HepG2 (cell line): ENCODE measurements around the gene ACTR6. TPM values are rescaled to one million over a fixed set of nuclear protein-coding genes. Genes with fewer than 3 reads are reported as not detected.

ENCODE experiments used
- ATAC-seq: fragments of 200-7000 bp; cut with Tn5 transposase; 3 replicates; pipeline ENCODE4 v1.9.1; 2020; ENCODE audit warnings: mild to moderate bottlenecking, moderate library complexity
- BruUV-seq: library from RNA; stranded (reverse); fragments of 400-500 nt; replicated peaks from 2 replicates; lab custom pipeline; 2021; lab: Mats Ljungman, UMichigan
- CTCF ChIA-PET: fragments of 300-600 bp; formaldehyde crosslinking; extraction: SDS; loops from one replicate; lab custom pipeline; 2021; ENCODE audit warnings: low total read pairs, inconsistent platforms, low intra/inter-chr PET ratio; lab: Yijun Ruan, JAX
- POLR2A ChIA-PET: fragments of 350-600 bp; sonication (Branson Sonifier 250); formaldehyde crosslinking; loops from one replicate; lab custom pipeline; 2020; ENCODE audit warnings: antibody characterized with exemption, inconsistent platforms; lab: Yijun Ruan, JAX
- DNase-seq: peaks from one replicate; pipeline ENCODE4 v3.0.0-alpha.2; 2015; ENCODE audit warnings: low spot score
- FAIRE-seq: peaks from 3 replicates; lab custom pipeline; 2011; peaks lifted over from hg19 to GRCh38; lab: Jason Lieb, UNC
- H2AFZ ChIP-seq: one replicate; pipeline ENCODE4 v1.6.1; 2011; ENCODE audit warnings: low read length, inconsistent platforms
- H3K27ac ChIP-seq: fragments of 300-600 bp; 3 replicates; pipeline ENCODE4 v1.8.0; 2011; ENCODE audit warnings: mixed run types, mild to moderate bottlenecking, mixed read lengths, low read length, inconsistent platforms; ENCODE audit not compliant: insufficient read depth; ENCODE audit errors: extremely low read length
- H3K27me3 ChIP-seq, 2 experiments: fragments of 200-600 bp in 1 of 2; 2 replicates in 1 of 2; 3 replicates in 1 of 2; pipeline versions ENCODE4 v1.6.0 to v1.8.0; 2011; ENCODE audit warnings: low read length in 2 of 2, mild to moderate bottlenecking in 2 of 2, moderate library complexity in 2 of 2, inconsistent platforms in 1 of 2; ENCODE audit not compliant: insufficient read depth in 2 of 2, control insufficient read depth in 1 of 2
- H3K36me3 ChIP-seq, 2 experiments: fragments of 200-600 bp in 1 of 2; replicated peaks in 1 of 2; 2 replicates in 1 of 2; 3 replicates in 1 of 2; pipeline versions ENCODE4 v1.5.1 to v1.8.0; 2011; ENCODE audit warnings: low read length in 2 of 2, inconsistent platforms in 1 of 2; ENCODE audit not compliant: insufficient read depth in 2 of 2, control insufficient read depth in 1 of 2
- H3K4me1 ChIP-seq: 2 replicates; pipeline ENCODE4 v1.5.1; 2012; ENCODE audit warnings: low read length, inconsistent platforms; ENCODE audit not compliant: insufficient read depth
- H3K4me2 ChIP-seq: 2 replicates; pipeline ENCODE4 v1.6.0; 2011; ENCODE audit warnings: low read depth, low read length, inconsistent platforms
- H3K4me3 ChIP-seq, 3 experiments: fragments of 200-600 bp in 1 of 3; sonication (generic), shearing (Covaris generic) in 1 of 3; replicated peaks in 1 of 3; 2 replicates each; pipeline ENCODE4 v1.5.1; 2011 to 2016; ENCODE audit warnings: low read length in 3 of 3, inconsistent platforms in 2 of 3, low read depth in 2 of 3, mild to moderate bottlenecking in 2 of 3, control low read depth in 1 of 3, mixed read lengths in 1 of 3; ENCODE audit not compliant: insufficient read depth in 1 of 3
- H3K79me2 ChIP-seq: one replicate; pipeline ENCODE4 v1.6.1; 2011; ENCODE audit warnings: low read length, inconsistent platforms; ENCODE audit not compliant: insufficient read depth
- H3K9ac ChIP-seq: 2 replicates; pipeline ENCODE4 v1.6.0; 2011; ENCODE audit warnings: mild to moderate bottlenecking, low read depth, low read length, inconsistent platforms; ENCODE audit not compliant: insufficient read depth
- H3K9me3 ChIP-seq: 2 replicates; pipeline ENCODE4 v1.5.1; 2012; ENCODE audit warnings: mild to moderate bottlenecking, low read length
- H4K20me1 ChIP-seq: 2 replicates; pipeline ENCODE4 v1.6.0; 2011; ENCODE audit warnings: inconsistent platforms, mild to moderate bottlenecking, low read length, moderate library complexity; ENCODE audit not compliant: insufficient read depth
- ARID2 ChIP-seq: sonication (generic); formaldehyde crosslinking; IDR thresholded peaks from 2 replicates; pipeline ENCODE4 v1.8.1; 2022; ENCODE audit warnings: mild to moderate bottlenecking, missing genetic modification reagents, borderline replicate concordance
- BATF2 ChIP-seq: sonication (generic); formaldehyde crosslinking; IDR thresholded peaks from 2 replicates; pipeline ENCODE4 v1.8.0; 2022; ENCODE audit warnings: mild to moderate bottlenecking, missing genetic modification reagents, moderate library complexity
- GZF1 ChIP-seq: sonication (generic); formaldehyde crosslinking; IDR thresholded peaks from 2 replicates; pipeline ENCODE4 v1.5.1; 2020; ENCODE audit warnings: mild to moderate bottlenecking, missing genetic modification reagents
- MTF2 ChIP-seq: sonication (generic); formaldehyde crosslinking; IDR thresholded peaks from 2 replicates; pipeline ENCODE4 v1.5.0; 2020; ENCODE audit warnings: missing genetic modification reagents, borderline replicate concordance
- PRMT3 ChIP-seq: sonication (generic); formaldehyde crosslinking; IDR thresholded peaks from 2 replicates; pipeline ENCODE4 v1.8.1; 2022; ENCODE audit warnings: low read depth, mild to moderate bottlenecking, moderate library complexity, missing genetic modification reagents, borderline replicate concordance
- RFX3 ChIP-seq: IDR thresholded peaks from 2 replicates; pipeline ENCODE4 v1.6.1; 2016; ENCODE audit warnings: missing biosample characterization, missing genetic modification reagents
- SIX4 ChIP-seq: sonication (generic); formaldehyde crosslinking; IDR thresholded peaks from 2 replicates; pipeline ENCODE4 v1.4.0; 2020; ENCODE audit warnings: missing genetic modification reagents
- SMAD1 ChIP-seq: sonication (generic); formaldehyde crosslinking; IDR thresholded peaks from 2 replicates; pipeline ENCODE4 v1.4.0; 2020; ENCODE audit warnings: missing genetic modification reagents, low read depth, mild to moderate bottlenecking, borderline replicate concordance
- ZBTB4 ChIP-seq: sonication (generic); formaldehyde crosslinking; IDR thresholded peaks from 2 replicates; pipeline ENCODE4 v1.4.0; 2020; ENCODE audit warnings: missing genetic modification reagents, mild to moderate bottlenecking, borderline replicate concordance
- ZNF224 ChIP-seq: sonication (generic); formaldehyde crosslinking; IDR thresholded peaks from 2 replicates; pipeline ENCODE4 v1.5.0; 2020; ENCODE audit warnings: mild to moderate bottlenecking, missing genetic modification reagents
- ZNF282 ChIP-seq: fragments of 450-650 bp; IDR thresholded peaks from 2 replicates; pipeline ENCODE4 v1.6.1; 2018; ENCODE audit not compliant: partially characterized antibody
- ZNF550 ChIP-seq: sonication (generic); formaldehyde crosslinking; IDR thresholded peaks from 2 replicates; pipeline ENCODE4 v1.4.0; 2020; ENCODE audit warnings: mild to moderate bottlenecking, missing genetic modification reagents, borderline replicate concordance
- ZNF782 ChIP-seq: sonication (generic); formaldehyde crosslinking; IDR thresholded peaks from 2 replicates; pipeline ENCODE4 v1.4.0; 2020; ENCODE audit warnings: missing genetic modification reagents, mild to moderate bottlenecking, borderline replicate concordance
- WGBS: methylation state at CpG from one replicate; pipeline ENCODE4 v1.1.6; 2017; ENCODE audit warnings: low lambda C conversion rate; 5-methylcytosine and 5-hydroxymethylcytosine counted together
- in situ Hi-C: cut with HindIII; loops from 2 replicates; pipeline ENCODE4 v1.10.0; 2017; ENCODE audit warnings: low pct_unique_long_range_greater_than_20kb; ENCODE audit not compliant: extremely low pct_ligation_motif_present
- intact Hi-C: fragments of 100-400 bp; cut with micrococcal nuclease; formaldehyde crosslinking; loops from one replicate; pipeline ENCODE4 v1.10.0; 2022; ENCODE audit not compliant: unreplicated experiment
- polyA plus RNA-seq, 8 experiments: library from polyadenylated mRNA; depleted of rRNA in 3 of 8; stranded (reverse) in 7 of 8; unstranded in 1 of 8; fragments of >200 nt; fragmentation: Illumina TruSeq in 4 of 8; extraction: Trizol in 4 of 8; gene quantifications; 2 replicates each; pipeline versions ENCODE4 v1.2.1 to v1.2.3, GENCODE V29; 2011 to 2016; ENCODE audit warnings: low read depth in 4 of 8, missing spikeins in 1 of 8, mixed read lengths in 1 of 8; ENCODE audit not compliant: insufficient read depth in 1 of 8
- total RNA-seq, 5 experiments: library from RNA; depleted of rRNA; stranded (reverse); fragments of >200 nt; fragmentation: Illumina TruSeq; extraction: Trizol; gene quantifications; 2 replicates each; pipeline ENCODE4 v1.2.3, GENCODE V29; 2016; ENCODE audit warnings: low read depth in 1 of 5
- TF ChIP-seq, protein P1 (sequence below): sonication (generic); formaldehyde crosslinking; IDR thresholded peaks from 2 replicates; pipeline ENCODE4 v1.4.0; 2020; ENCODE audit warnings: missing genetic modification reagents, low read depth, mild to moderate bottlenecking, borderline replicate concordance

Gene ACTR6
- total and polyA plus RNA-seq, 2 of the 13 experiments (the other 11 are each of a cell fraction or from before 2014, with no cell fraction given) = 12.9 to 22.4 TPM

DNA sequence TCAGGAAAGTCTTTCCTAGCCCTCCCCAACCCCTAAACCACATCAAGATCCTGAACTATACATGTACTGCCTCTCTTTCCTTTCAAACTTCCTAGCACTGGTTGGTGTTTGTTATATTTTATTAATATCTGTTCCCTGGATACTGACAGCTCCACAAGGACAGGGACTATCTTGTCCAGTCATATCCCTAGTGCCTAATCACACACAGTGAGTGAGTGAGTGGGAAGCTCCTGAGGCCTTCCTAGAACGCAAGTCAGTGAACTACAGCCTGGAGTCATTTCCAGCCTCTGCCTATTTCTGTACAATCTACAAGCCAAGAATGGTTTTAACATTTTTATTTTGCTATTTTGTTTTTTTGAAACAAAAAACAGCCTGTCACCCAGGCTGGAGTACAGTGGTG, 7.5 kb upstream of the ACTR6 start:
- peaks cover 3 to 25% of the 10 kb centered on the region in 2 experiments; a peak in 4 of 5 replicates for H3K36me3 ChIP-seq
- no peak overlapping the region for H2AFZ ChIP-seq
- no peak overlapping the region for H3K4me3 ChIP-seq
- ATAC-seq (no peak), FAIRE-seq (no peak), DNase-seq (no peak)
- H4K20me1 ChIP-seq = no peaks in the 10 kb centered on the region
- H3K4me2 ChIP-seq = no peak overlapping the region
- H3K9me3 ChIP-seq = no peaks in the 10 kb centered on the region
- no peaks in the 10 kb centered on the region for H3K27me3 ChIP-seq
- ChIA-PET POLR2A (no interaction called here), CTCF (no interaction called here)
- WGBS = 95% methylated on average over 1 of the region's 1 CpG
- no peaks in the 10 kb centered on the region for H3K79me2 ChIP-seq
- H3K9ac ChIP-seq = no peak overlapping the region
- no peak overlapping the region for H3K27ac ChIP-seq
- in situ Hi-C loops (no loop called here), intact Hi-C loops (no loop called here)
- TF ChIP-seq BATF2 (CRISPR knock-in tag) (no peak), ARID2 (CRISPR knock-in tag) (no peak), GZF1 (CRISPR knock-in tag) (no peak), PRMT3 (CRISPR knock-in tag) (no peak), ZBTB4 (no peak), MTF2 (CRISPR knock-in tag) (no peak), ZNF550 (CRISPR knock-in tag) (no peak), ZNF282 (no peak), SIX4 (no peak), ZNF782 (CRISPR knock-in tag) (no peak), SMAD1 (CRISPR knock-in tag) (no peak), ZNF224 (CRISPR knock-in tag) (no peak), RFX3 (CRISPR knock-in tag) (no peak)
- TF ChIP-seq, protein P1, sequence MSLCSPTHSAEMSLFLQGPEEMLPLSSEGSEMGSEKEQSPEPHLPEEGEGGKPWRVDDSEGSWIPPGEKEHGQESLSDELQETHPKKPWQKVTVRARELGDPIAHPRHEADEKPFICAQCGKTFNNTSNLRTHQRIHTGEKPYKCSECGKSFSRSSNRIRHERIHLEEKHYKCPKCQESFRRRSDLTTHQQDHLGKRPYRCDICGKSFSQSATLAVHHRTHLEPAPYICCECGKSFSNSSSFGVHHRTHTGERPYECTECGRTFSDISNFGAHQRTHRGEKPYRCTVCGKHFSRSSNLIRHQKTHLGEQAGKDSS (CRISPR knock-in tag) = no peak
- peaks cover 18% of the 10 kb centered on the region for H3K4me1 ChIP-seq
- BruUV-seq = no TSS peak
